ENCODE measurements around the gene ATP6V0A1. TPM values are rescaled to one million over a fixed set of nuclear protein-coding genes. Genes with fewer than 3 reads are reported as not detected.
A peak's percentile ranks its signal among the peaks of the same experiment; 100 is the strongest.

ATP6V0A1 gene
- total and polyA plus RNA-seq, 2 donors (not counting 3 experiments of a cell fraction or from before 2014, with no cell fraction given), result 37.3 to 49.2 TPM

DNA sequence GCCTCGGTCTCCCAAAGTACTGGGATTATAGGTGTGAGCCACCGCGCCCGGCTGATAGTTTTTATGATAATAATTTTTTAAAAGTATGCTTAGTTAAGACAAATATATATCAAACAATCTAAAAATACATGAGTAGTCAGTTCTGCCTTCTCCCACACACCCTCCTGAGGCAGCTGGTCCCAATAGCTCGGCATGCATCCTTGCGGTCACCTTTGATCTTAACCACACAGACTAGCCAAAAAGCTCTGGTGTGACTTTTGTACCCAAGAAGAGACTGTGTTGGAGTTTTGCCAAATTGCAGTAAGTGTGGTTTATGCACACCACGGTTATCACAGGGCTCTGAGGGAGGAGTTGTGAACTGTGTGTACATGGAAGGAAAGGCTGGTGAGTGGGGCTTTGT, 25.6 kb downstream of the ATP6V0A1 start:
- no peak for TF ChIP-seq MYC (IDR thresholded peaks at IDR 0.05; ENCODE audit: low read depth, low read length)
- TF ChIP-seq JUN (IDR thresholded peaks at IDR 0.05; ENCODE audit: borderline replicate concordance, insufficient read depth, insufficient read length, low read depth), result no peak
- TF ChIP-seq POLR2AphosphoS5 (IDR thresholded peaks at IDR 0.05; ENCODE audit: insufficient read depth, low read depth, low read length), result no peak
- no peak for TF ChIP-seq GATA2 (IDR thresholded peaks at IDR 0.05; ENCODE audit: insufficient read depth, insufficient read length, low read depth, low read length)
- Histone ChIP-seq H3K4me2 (ENCODE audit: insufficient read depth, low read length) (no peak overlapping the region), H3K36me3 (ENCODE audit: control insufficient read depth in 2 of 2, extremely low read depth in 1 of 2, insufficient read depth in 2 of 2, low read length in 2 of 2) (peaks cover 3 to 9% of the 10 kb centered on the region in 2 experiments), H3K9me3 (replicated peaks; ENCODE audit: control insufficient read depth, insufficient read depth, low read length) (no peaks in the 10 kb centered on the region), H3K27ac (ENCODE audit: insufficient read depth, low read depth, low read length) (no peak overlapping the region), H3K4me1 (ENCODE audit: control insufficient read depth, extremely low read depth, insufficient read depth, low read length) (peaks cover 7% of the 10 kb centered on the region), H3K4me3 (replicated peaks in 1 of 3; ENCODE audit: insufficient read depth in 1 of 3, low read depth in 1 of 3, low read length in 3 of 3) (no peak overlapping the region), H3K9me1 (replicated peaks; ENCODE audit: control insufficient read depth, extremely low read depth, insufficient read depth, low read length) (no peaks in the 10 kb centered on the region), H4K20me1 (replicated peaks; ENCODE audit: control insufficient read depth, extremely low read depth, insufficient read depth, low read length) (no peaks in the 10 kb centered on the region), H3K9ac (replicated peaks; ENCODE audit: extremely low read depth, insufficient read depth, low read length) (no peak overlapping the region), H2AFZ (ENCODE audit: low read depth, low read length) (no peak overlapping the region), H3K79me2 (ENCODE audit: control insufficient read depth, insufficient read depth, low read length) (no peaks in the 10 kb centered on the region), H3K27me3 (ENCODE audit: control insufficient read depth in 2 of 2, insufficient read depth in 2 of 2, low read length in 2 of 2) (no peaks in the 10 kb centered on the region)
- CTCF ChIA-PET, result interaction anchor here (0.9 to 3.6 kb wide), 2 partner anchors 9 to 34 kb away, joined by 3 to 10 read pairs; no protein-coding TSS in a partner anchor
- dilution Hi-C loops (cut with MboI; ENCODE audit: extremely low pct_ligation_motif_present, low sequenced_read_pairs) (no loop called here), intact Hi-C loops (cut with micrococcal nuclease) (no loop called here)
- BruUV-seq (replicated peaks), result no TSS peak
- FAIRE-seq (no peak), DNase-seq (ENCODE audit: low read depth, low spot score) (peak; percentile 41)
- POLR2A ChIA-PET, result no interaction called here

DNA sequence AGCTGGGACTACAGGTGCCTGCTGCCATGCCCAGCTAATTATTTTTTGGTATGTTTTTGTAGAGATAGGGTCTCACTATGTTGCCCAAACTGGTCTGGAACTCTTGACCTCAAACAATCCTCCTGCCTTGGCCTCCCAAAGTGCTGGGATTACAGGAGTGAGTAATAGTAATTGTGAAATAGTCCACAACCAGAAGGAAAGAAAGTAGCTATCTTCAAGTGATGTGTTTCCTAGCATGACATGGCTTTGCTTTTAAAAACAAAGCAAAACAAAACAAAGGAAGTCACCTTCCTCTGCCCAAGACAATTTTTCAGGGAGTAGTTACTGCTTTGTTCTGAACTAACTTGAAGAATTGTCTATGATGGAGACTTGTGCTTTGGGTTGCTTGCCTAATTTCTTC, 27.0 kb downstream of the ATP6V0A1 start:
- H3K36me3 ChIP-seq (ENCODE audit: control insufficient read depth in 2 of 2, extremely low read depth in 1 of 2, insufficient read depth in 2 of 2, low read length in 2 of 2), result peaks cover 7 to 12% of the 10 kb centered on the region in 2 experiments
- no peaks in the 10 kb centered on the region for H3K9me3 ChIP-seq (replicated peaks; ENCODE audit: control insufficient read depth, insufficient read depth, low read length)
- DNase-seq (ENCODE audit: low read depth, low spot score) (no peak), FAIRE-seq (peak; percentile 18)
- TF ChIP-seq, protein P1, sequence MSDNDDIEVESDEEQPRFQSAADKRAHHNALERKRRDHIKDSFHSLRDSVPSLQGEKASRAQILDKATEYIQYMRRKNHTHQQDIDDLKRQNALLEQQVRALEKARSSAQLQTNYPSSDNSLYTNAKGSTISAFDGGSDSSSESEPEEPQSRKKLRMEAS (IDR thresholded peaks at IDR 0.05; ENCODE audit: insufficient read depth, insufficient read length), result no peak
- no peak for TF ChIP-seq JUN (IDR thresholded peaks at IDR 0.05; ENCODE audit: borderline replicate concordance, insufficient read depth, insufficient read length, low read depth)
- TF ChIP-seq EZH2 (IDR thresholded peaks at IDR 0.05; ENCODE audit: borderline replicate concordance, low read depth, low read length, severe bottlenecking), result no peak
- no peak for TF ChIP-seq GATA2 (IDR thresholded peaks at IDR 0.05; ENCODE audit: insufficient read depth, insufficient read length, low read depth, low read length)
- TF ChIP-seq, protein P2, sequence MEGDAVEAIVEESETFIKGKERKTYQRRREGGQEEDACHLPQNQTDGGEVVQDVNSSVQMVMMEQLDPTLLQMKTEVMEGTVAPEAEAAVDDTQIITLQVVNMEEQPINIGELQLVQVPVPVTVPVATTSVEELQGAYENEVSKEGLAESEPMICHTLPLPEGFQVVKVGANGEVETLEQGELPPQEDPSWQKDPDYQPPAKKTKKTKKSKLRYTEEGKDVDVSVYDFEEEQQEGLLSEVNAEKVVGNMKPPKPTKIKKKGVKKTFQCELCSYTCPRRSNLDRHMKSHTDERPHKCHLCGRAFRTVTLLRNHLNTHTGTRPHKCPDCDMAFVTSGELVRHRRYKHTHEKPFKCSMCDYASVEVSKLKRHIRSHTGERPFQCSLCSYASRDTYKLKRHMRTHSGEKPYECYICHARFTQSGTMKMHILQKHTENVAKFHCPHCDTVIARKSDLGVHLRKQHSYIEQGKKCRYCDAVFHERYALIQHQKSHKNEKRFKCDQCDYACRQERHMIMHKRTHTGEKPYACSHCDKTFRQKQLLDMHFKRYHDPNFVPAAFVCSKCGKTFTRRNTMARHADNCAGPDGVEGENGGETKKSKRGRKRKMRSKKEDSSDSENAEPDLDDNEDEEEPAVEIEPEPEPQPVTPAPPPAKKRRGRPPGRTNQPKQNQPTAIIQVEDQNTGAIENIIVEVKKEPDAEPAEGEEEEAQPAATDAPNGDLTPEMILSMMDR (IDR thresholded peaks at IDR 0.05; ENCODE audit: extremely low read depth in 1 of 2, insufficient read depth in 1 of 2, low read depth in 1 of 2, low read length in 2 of 2), result no peak
- TF ChIP-seq POLR2A (IDR thresholded peaks at IDR 0.05; ENCODE audit: low read depth, low read length), result no peak
- TF ChIP-seq FOS (IDR thresholded peaks at IDR 0.05; ENCODE audit: borderline replicate concordance, insufficient read depth, low read length), result no peak
- TF ChIP-seq POLR2AphosphoS5 (IDR thresholded peaks at IDR 0.05; ENCODE audit: insufficient read depth, low read depth, low read length), result no peak
- no peak for TF ChIP-seq MYC (IDR thresholded peaks at IDR 0.05; ENCODE audit: low read depth, low read length)
- ChIA-PET CTCF (interaction anchor here (0.8 to 3.6 kb wide), 3 partner anchors 29 to 42 kb away, joined by 3 to 10 read pairs (median 5); no protein-coding TSS in a partner anchor), POLR2A (no interaction called here)
- intact Hi-C loops (cut with micrococcal nuclease) (no loop called here), dilution Hi-C loops (cut with MboI; ENCODE audit: extremely low pct_ligation_motif_present, low sequenced_read_pairs) (no loop called here)
- no peak overlapping the region for H3K4me2 ChIP-seq (ENCODE audit: insufficient read depth, low read length)
- no peak overlapping the region for H3K27ac ChIP-seq (ENCODE audit: insufficient read depth, low read depth, low read length)
- peaks cover 7% of the 10 kb centered on the region for H3K4me1 ChIP-seq (ENCODE audit: control insufficient read depth, extremely low read depth, insufficient read depth, low read length)
- BruUV-seq (replicated peaks), result no TSS peak
- no peaks in the 10 kb centered on the region for H3K79me2 ChIP-seq (ENCODE audit: control insufficient read depth, insufficient read depth, low read length)
- H3K9ac ChIP-seq (replicated peaks; ENCODE audit: extremely low read depth, insufficient read depth, low read length), result no peak overlapping the region
- no peak overlapping the region for H3K4me3 ChIP-seq (replicated peaks in 1 of 3; ENCODE audit: insufficient read depth in 1 of 3, low read depth in 1 of 3, low read length in 3 of 3)
- H3K27me3 ChIP-seq (ENCODE audit: control insufficient read depth in 2 of 2, insufficient read depth in 2 of 2, low read length in 2 of 2), result no peaks in the 10 kb centered on the region
- no peaks in the 10 kb centered on the region for H3K9me1 ChIP-seq (replicated peaks; ENCODE audit: control insufficient read depth, extremely low read depth, insufficient read depth, low read length)
- no peaks in the 10 kb centered on the region for H4K20me1 ChIP-seq (replicated peaks; ENCODE audit: control insufficient read depth, extremely low read depth, insufficient read depth, low read length)
- no peak overlapping the region for H2AFZ ChIP-seq (ENCODE audit: low read depth, low read length)

Measured in endothelial cell of umbilical vein (primary cell).